ENCODE results near the gene CABP7. TPM values are rescaled to one million over a fixed set of nuclear protein-coding genes. Genes with fewer than 3 reads are reported as not detected.

Gene CABP7
- total RNA-seq, 1 donor from 2014 or later, result not detected

DNA sequence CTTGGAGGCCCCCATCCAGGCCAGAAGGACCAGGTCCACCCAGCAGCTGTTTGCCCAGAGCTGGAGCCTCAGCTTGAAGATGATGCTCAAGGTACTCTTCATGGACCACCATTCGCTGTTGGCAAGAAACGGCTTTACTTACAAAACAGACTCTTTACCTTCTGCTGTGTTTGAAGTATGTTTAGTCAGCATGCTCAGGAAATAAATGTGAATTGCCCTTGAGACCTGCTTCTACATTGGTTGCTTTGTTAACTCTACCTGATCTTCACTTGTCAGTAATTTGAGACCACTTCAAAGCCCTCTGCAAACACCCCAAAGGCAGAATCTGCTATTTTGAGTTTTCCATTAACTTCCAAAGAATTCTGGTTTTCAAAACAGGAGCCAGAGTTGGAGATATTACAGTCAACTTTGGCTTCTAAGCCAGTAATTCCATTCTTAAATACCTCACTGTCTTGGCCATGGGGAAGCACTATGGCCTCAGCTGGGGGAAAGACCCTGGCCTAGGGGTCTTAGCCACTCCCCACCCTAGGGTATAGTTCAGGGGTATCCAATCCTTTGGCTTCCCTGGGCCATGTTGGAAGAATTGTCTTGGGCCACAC lies 50.0 kb downstream of the CABP7 start:
- TF ChIP-seq, protein P1, sequence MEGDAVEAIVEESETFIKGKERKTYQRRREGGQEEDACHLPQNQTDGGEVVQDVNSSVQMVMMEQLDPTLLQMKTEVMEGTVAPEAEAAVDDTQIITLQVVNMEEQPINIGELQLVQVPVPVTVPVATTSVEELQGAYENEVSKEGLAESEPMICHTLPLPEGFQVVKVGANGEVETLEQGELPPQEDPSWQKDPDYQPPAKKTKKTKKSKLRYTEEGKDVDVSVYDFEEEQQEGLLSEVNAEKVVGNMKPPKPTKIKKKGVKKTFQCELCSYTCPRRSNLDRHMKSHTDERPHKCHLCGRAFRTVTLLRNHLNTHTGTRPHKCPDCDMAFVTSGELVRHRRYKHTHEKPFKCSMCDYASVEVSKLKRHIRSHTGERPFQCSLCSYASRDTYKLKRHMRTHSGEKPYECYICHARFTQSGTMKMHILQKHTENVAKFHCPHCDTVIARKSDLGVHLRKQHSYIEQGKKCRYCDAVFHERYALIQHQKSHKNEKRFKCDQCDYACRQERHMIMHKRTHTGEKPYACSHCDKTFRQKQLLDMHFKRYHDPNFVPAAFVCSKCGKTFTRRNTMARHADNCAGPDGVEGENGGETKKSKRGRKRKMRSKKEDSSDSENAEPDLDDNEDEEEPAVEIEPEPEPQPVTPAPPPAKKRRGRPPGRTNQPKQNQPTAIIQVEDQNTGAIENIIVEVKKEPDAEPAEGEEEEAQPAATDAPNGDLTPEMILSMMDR (IDR thresholded peaks at IDR 0.05), result no peak
- H3K4me3 ChIP-seq, result no peak overlapping the region
- no peak overlapping the region for H3K27ac ChIP-seq
- H3K9me3 ChIP-seq, result no peaks in the 10 kb centered on the region
- ATAC-seq (peak; percentile 2 to 6), DNase-seq (no peak)
- H3K4me1 ChIP-seq, result peaks cover 39% of the 10 kb centered on the region
- peaks cover 30% of the 10 kb centered on the region for H3K36me3 ChIP-seq
- no peaks in the 10 kb centered on the region for H3K27me3 ChIP-seq (ENCODE audit: low read depth)
- intact Hi-C loops (cut with DNase I), result no loop called here

DNA sequence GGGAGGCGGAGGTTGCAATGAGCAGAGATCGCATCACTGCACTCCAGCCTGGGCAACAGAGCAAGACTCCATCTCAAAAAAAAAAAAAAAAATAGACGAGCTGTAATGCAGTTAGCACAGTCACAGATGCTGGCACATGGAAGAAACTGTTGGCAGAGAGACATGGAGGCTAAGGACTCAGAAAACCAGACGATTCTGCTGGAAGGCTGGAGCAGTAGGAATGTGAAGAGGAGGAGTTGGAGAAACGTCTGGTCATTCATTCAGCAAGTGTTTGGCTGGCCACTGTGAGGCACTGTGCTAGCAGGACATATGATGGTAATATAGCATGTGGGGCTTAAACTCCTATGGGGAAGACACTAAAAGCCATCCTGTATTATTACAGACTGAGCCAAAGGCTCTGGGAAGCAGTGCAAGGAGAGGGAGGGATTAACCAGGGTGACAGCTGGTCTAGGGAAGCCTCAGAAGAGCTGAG lies 52.4 kb downstream of the CABP7 start:
- H3K9me3 ChIP-seq, result no peaks in the 10 kb centered on the region
- H3K27ac ChIP-seq, result no peak overlapping the region
- intact Hi-C loops (cut with DNase I), result no loop called here
- H3K27me3 ChIP-seq (ENCODE audit: low read depth), result no peaks in the 10 kb centered on the region
- ATAC-seq (peak in 1 of 2 donors; percentile 39), DNase-seq (no peak)
- H3K36me3 ChIP-seq, result peaks cover 30% of the 10 kb centered on the region
- H3K4me3 ChIP-seq, result no peak overlapping the region
- TF ChIP-seq, protein P1 (IDR thresholded peaks at IDR 0.05), result peak; percentile 22
- peaks cover 26% of the 10 kb centered on the region for H3K4me1 ChIP-seq

DNA sequence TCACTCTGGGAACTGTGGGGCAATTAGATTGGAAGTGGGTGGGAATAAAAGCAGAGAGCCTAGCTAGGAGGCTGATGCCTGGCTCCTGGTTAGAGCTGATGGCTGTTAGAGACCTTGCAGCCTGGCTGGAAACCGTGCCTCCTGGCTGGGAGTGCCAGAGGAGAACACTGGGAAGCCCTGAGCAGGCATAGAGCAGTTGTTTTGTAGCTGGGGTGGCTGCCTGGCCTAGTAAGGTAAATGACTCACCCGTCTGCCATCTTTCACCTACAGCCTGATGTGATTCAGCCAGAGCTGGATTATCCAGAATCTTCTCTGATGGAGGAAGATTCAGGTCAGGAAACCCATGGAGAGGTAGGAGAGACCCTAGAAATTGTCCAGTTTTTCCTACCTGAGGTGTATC lies 53.4 kb downstream of the CABP7 start:
- ATAC-seq, result no peak
- Histone ChIP-seq H3K4me3 (no peak overlapping the region), H3K36me3 (peaks cover 30% of the 10 kb centered on the region), H3K27me3 (ENCODE audit: low read depth) (no peaks in the 10 kb centered on the region), H3K27ac (no peak overlapping the region), H3K9me3 (no peaks in the 10 kb centered on the region), H3K4me1 (peaks cover 19% of the 10 kb centered on the region)
- no peak for DNase-seq
- intact Hi-C loops (cut with DNase I), result no loop called here
- TF ChIP-seq, protein P1 (IDR thresholded peaks at IDR 0.05), result no peak

DNA sequence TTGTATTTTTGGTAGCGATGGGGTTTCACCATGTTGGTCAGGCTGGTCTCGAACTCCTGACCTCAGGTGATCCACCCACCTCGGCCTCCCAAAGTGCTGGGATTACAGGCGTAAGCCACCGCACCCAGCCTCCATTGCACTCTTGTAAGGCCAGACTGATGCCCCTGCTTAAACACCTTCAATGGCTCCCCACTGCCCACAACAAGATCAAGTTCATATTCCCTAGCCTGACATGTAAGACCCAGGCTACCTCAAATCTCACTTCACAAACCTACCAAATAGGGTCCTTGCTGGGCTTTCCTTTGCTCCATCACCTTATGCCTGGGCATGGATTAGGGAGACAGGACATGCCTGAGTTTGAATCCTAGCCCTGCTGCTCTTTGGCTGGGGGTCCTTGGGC lies 60.4 kb downstream of the CABP7 start:
- no peaks in the 10 kb centered on the region for H3K36me3 ChIP-seq
- TF ChIP-seq, protein P1 (IDR thresholded peaks at IDR 0.05), result no peak
- intact Hi-C loops (cut with DNase I), result no loop called here
- no peaks in the 10 kb centered on the region for H3K9me3 ChIP-seq
- ATAC-seq (no peak), DNase-seq (no peak)
- H3K27me3 ChIP-seq (ENCODE audit: low read depth), result no peaks in the 10 kb centered on the region
- H3K4me1 ChIP-seq, result peaks cover 11% of the 10 kb centered on the region
- H3K27ac ChIP-seq, result no peak overlapping the region
- H3K4me3 ChIP-seq, result no peak overlapping the region

DNA sequence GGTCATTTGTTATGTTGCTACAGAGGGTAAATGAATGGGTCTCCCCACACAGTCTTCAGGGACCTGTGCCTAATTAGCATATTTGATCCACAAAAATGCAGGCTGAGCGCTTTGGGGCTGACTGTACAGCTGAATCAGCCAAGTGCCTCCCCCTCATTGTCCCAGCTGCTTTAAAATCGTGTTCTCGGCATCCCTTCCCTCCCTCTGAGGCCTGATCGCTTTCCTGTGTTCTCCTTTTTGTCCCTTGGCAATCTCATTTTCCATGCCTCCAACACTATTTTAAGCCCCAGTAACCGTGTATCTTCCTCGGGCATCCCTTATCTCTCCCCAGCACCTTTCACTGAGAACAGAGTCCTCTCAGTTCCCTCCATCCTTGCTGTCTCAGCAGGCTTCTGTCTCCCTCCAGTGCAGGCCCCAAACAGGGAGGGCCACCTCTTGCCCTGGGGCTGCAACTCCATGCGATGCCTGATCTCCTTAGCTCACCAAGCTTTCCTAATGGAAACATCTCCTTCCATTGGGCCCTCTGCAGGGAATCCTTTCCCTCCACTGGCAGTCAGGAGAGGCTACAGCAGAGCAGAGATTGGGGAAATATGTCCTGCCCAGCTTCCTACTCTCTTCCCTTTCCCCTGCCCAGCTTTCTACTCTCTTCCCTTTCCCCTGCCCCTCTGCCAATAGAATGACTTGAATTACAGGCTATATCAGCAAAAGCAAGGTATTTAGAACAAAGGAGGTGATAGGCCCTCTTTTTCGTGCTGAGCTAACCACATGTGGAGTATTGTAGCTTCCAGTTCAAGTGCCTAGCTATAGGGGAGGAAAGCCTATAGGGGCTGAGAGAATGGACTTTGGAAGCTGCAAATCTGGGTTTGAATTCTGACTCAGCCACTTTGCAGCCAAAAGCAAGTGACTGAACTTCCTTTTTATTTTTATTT lies 61.2 kb downstream of the CABP7 start:
- no peak for ATAC-seq
- H3K27ac ChIP-seq, result no peak overlapping the region

More for the DNA sequence above, 61.2 kb downstream of the CABP7 start:
- TF ChIP-seq, protein P1 (IDR thresholded peaks at IDR 0.05), result no peak
- no peak for DNase-seq
- Histone ChIP-seq H3K4me1 (peaks cover 15% of the 10 kb centered on the region), H3K27me3 (ENCODE audit: low read depth) (no peaks in the 10 kb centered on the region), H3K36me3 (no peaks in the 10 kb centered on the region), H3K9me3 (no peaks in the 10 kb centered on the region), H3K4me3 (no peak overlapping the region)
- intact Hi-C loops (cut with DNase I), result no loop called here

Other genes with a start within 250 kb of the CABP7 start
- gene NEFH, start 239.8 kb upstream of the CABP7 start, total RNA-seq, result 1.0 TPM
- gene THOC5, start 166.2 kb upstream of the CABP7 start, total RNA-seq, result 34.4 TPM
- 22.3 TPM for gene NIPSNAP1, start 138.9 kb upstream of the CABP7 start, total RNA-seq
- gene NF2, start 116.4 kb upstream of the CABP7 start, total RNA-seq, result 42.4 TPM
- gene ZMAT5, start 47.0 kb downstream of the CABP7 start, total RNA-seq, result 18.3 TPM
- 80.3 TPM for gene UQCR10, start 47.4 kb downstream of the CABP7 start, total RNA-seq
- gene ASCC2, start 118.3 kb downstream of the CABP7 start, total RNA-seq, result 65.4 TPM
- gene MTMR3, start 163.2 kb downstream of the CABP7 start, total RNA-seq, result 58.9 TPM

All from lower lobe of right lung (tissue), 2 donors.